Left ventricle myocardium inferior (tissue), 1 donor: ENCODE data around the gene SNAPC2. TPM values are rescaled to one million over a fixed set of nuclear protein-coding genes. Genes with fewer than 3 reads are reported as not detected.

Experiments
- DNase-seq: peaks from one replicate; pipeline ENCODE4 v3.0.0-alpha.2; 2020
- H3K27ac ChIP-seq: fragments of 200-600 bp; replicated peaks from 2 replicates; pipeline ENCODE4 v1.8.0; 2021
- H3K27me3 ChIP-seq: fragments of 200-600 bp; 2 replicates; pipeline ENCODE4 v1.8.0; 2021; ENCODE audit warnings: low read depth
- H3K36me3 ChIP-seq: fragments of 200-600 bp; 2 replicates; pipeline ENCODE4 v1.8.0; 2021
- H3K4me1 ChIP-seq: fragments of 200-600 bp; 2 replicates; pipeline ENCODE4 v1.8.0; 2021
- H3K4me3 ChIP-seq: fragments of 200-600 bp; 2 replicates; pipeline ENCODE4 v1.8.0; 2021; ENCODE audit warnings: mild to moderate bottlenecking, moderate library complexity
- H3K9me3 ChIP-seq: fragments of 200-600 bp; replicated peaks from 2 replicates; pipeline ENCODE4 v1.8.0; 2021
- CTCF ChIP-seq: fragments of 200-600 bp; IDR thresholded peaks from 2 replicates; pipeline ENCODE4 v1.8.0; 2021; ENCODE audit warnings: antibody characterized with exemption, mild to moderate bottlenecking, borderline replicate concordance
- intact Hi-C: fragments of 100-400 bp; cut with micrococcal nuclease; formaldehyde crosslinking; loops from one replicate; pipeline ENCODE4 v1.11.0; 2022
- total RNA-seq: library from RNA; stranded (reverse); fragmentation: NEBNext Ultra II Directional; extraction: Animal tissue kit (Norgen Biotek cat#: 25700); gene quantifications from one replicate; pipeline ENCODE4 v1.2.1, GENCODE V29; 2021
- donor health status: DM: no; HTN: yes; CAD: no; lungs with severe emphysema.

SNAPC2 gene
- total RNA-seq, 1 donor from 2014 or later: 9.8 TPM

- H3K27me3 ChIP-seq: peaks cover 37% of the 10 kb centered on the region
- DNase-seq: no peak
- H3K9me3 ChIP-seq: no peaks in the 10 kb centered on the region
- H3K4me1 ChIP-seq: no peaks in the 10 kb centered on the region
- no peak overlapping the region for H3K27ac ChIP-seq
- H3K36me3 ChIP-seq: no peaks in the 10 kb centered on the region
- intact Hi-C loops: no loop called here
- H3K4me3 ChIP-seq: no peak overlapping the region
- TF ChIP-seq CTCF: no peak
These were observed 24.6 kb upstream of the SNAPC2 start for GRCh38 chr19:7895565-7895964.

- Histone ChIP-seq H3K4me3 (no peak overlapping the region), H3K27ac (no peak overlapping the region), H3K4me1 (no peaks in the 10 kb centered on the region), H3K36me3 (no peaks in the 10 kb centered on the region), H3K27me3 (peaks cover 32% of the 10 kb centered on the region), H3K9me3 (no peaks in the 10 kb centered on the region)
- no peak for TF ChIP-seq CTCF
- intact Hi-C loops: no loop called here
- DNase-seq: no peak
These were observed 22.8 kb upstream of the SNAPC2 start for GRCh38 chr19:7897292-7897691.

- Histone ChIP-seq H3K27me3 (peaks cover 15% of the 10 kb centered on the region), H3K4me3 (no peak overlapping the region), H3K27ac (no peak overlapping the region), H3K9me3 (no peaks in the 10 kb centered on the region), H3K4me1 (peaks cover 9% of the 10 kb centered on the region), H3K36me3 (no peaks in the 10 kb centered on the region)
- intact Hi-C loops: no loop called here
- DNase-seq: no peak
- no peak for TF ChIP-seq CTCF
These were observed 21.2 kb upstream of the SNAPC2 start for GRCh38 chr19:7898967-7899366.

- Histone ChIP-seq H3K36me3 (no peaks in the 10 kb centered on the region), H3K4me3 (no peak overlapping the region), H3K27me3 (peaks cover 8% of the 10 kb centered on the region), H3K9me3 (no peaks in the 10 kb centered on the region), H3K4me1 (peaks cover 17% of the 10 kb centered on the region), H3K27ac (no peak overlapping the region)
- DNase-seq: no peak
- intact Hi-C loops: no loop called here
- TF ChIP-seq CTCF: no peak
These were observed 20.3 kb upstream of the SNAPC2 start for GRCh38 chr19:7899751-7900378.

GRCh38 chr19:7900401-7900870 is 19.7 kb upstream of the SNAPC2 start:
- TF ChIP-seq CTCF: no peak
- Histone ChIP-seq H3K4me3 (no peak overlapping the region), H3K9me3 (no peaks in the 10 kb centered on the region), H3K27me3 (peaks cover 2% of the 10 kb centered on the region), H3K4me1 (peaks cover 23% of the 10 kb centered on the region), H3K27ac (no peak overlapping the region), H3K36me3 (no peaks in the 10 kb centered on the region)
- DNase-seq: no peak
- intact Hi-C loops: no loop called here
